ENCODE data around the gene YPEL5.

The YPEL5 gene

DNA sequence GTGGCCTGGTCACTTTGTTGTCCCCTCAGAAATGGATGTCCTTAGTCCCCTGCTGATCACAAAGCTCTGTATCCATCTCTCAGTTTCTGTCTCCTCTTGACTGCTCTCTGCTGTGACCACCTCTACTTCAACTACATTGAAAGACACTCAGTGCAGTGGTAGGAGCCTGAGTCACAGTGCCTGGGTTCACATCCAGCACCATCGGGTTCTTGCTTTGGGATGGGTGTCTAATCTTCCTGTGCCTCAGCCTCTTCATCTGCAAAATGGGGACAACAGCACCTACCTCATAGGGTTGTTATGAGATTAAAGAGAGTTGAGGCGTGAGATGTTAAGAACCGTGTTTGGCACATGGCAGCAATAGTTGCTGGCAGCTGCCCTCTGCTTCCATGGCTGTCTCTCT lies 30.6 kb downstream of the YPEL5 start:
- no peaks in the 10 kb centered on the region for H3K4me1 ChIP-seq (ENCODE audit: insufficient read depth, low read length)
- H3K27me3 ChIP-seq (ENCODE audit: control insufficient read depth in 1 of 2, insufficient read depth in 2 of 2, low read length in 2 of 2), result no peaks in the 10 kb centered on the region
- H3K36me3 ChIP-seq (ENCODE audit: insufficient read depth, low read length), result no peaks in the 10 kb centered on the region
- H3K9me3 ChIP-seq (ENCODE audit: low read length), result no peaks in the 10 kb centered on the region
- H3K4me3 ChIP-seq (ENCODE audit: low read depth in 1 of 2, low read length in 2 of 2), result no peak overlapping the region
- no peak overlapping the region for H3K9ac ChIP-seq (ENCODE audit: low read length)
- H3K27ac ChIP-seq (ENCODE audit: low read depth, low read length), result no peak overlapping the region

DNA sequence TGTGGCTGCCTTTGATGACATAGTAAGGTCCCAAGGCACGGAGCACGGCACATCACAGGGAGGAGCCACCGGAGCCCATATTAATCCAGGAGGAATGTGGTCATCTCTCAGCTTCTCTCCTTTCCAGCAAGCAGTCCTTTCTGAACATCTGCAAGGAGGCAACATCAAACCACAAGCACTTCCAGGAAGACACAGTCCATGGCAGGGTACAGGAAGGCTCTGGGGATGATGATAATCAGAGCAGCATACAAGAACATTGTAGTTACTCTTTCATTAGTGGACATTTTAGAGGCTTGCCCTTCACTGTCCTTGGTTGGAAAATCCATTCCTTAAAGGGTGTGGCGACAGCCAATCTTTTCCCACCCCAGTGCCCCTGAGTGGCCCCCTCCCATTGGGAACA lies 31.1 kb downstream of the YPEL5 start:
- Histone ChIP-seq H3K4me3 (ENCODE audit: low read depth in 1 of 2, low read length in 2 of 2) (no peak overlapping the region), H3K27ac (ENCODE audit: low read depth, low read length) (no peak overlapping the region)

DNA sequence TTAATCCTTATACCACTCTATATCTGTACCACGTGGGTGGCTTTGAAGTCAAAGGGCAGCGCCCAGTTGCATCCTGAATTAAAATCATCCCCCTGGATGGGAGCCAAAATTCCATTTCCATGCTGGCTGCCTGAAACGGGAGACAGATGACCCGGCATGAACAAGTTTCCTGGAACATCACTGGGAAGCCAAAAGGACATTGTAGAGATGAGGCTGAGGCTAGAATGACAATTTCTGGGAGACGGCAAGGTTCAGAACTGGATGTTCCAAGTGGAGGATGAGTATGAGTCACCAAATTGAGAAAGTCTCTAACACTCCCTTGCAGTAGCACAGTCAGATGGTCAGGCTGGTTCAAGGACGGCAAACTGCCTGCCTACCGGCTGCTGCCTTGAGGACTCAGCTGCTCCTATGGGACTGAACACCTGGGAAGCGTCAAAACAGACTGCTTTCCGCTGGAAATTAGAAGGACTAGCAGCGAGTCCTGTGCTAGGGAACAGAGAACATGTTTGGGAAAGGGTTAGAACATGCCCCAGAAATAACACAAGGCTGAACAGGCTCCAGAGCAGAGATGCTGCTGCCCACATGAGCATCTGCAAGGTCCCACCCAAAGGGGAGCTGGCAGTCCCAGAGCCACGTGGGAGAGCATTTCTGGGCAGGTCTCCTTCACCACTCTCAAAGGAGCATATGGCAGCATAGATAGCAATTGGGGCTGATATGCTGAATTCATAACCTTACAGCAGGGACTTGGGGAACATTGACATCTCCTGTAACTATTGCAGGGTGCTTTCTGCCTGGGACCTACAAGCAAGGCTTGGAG lies 32.0 kb downstream of the YPEL5 start:
- Histone ChIP-seq H3K4me3 (ENCODE audit: low read depth in 1 of 2, low read length in 2 of 2) (no peak overlapping the region), H3K36me3 (ENCODE audit: insufficient read depth, low read length) (no peaks in the 10 kb centered on the region), H3K27me3 (ENCODE audit: control insufficient read depth in 1 of 2, insufficient read depth in 2 of 2, low read length in 2 of 2) (no peaks in the 10 kb centered on the region), H3K9me3 (ENCODE audit: low read length) (no peaks in the 10 kb centered on the region), H3K27ac (ENCODE audit: low read depth, low read length) (no peak overlapping the region), H3K9ac (ENCODE audit: low read length) (no peak overlapping the region), H3K4me1 (ENCODE audit: insufficient read depth, low read length) (no peaks in the 10 kb centered on the region)

More for the DNA sequence above, 31.1 kb downstream of the YPEL5 start:
- Histone ChIP-seq H3K9me3 (ENCODE audit: low read length) (no peaks in the 10 kb centered on the region), H3K36me3 (ENCODE audit: insufficient read depth, low read length) (no peaks in the 10 kb centered on the region), H3K27me3 (ENCODE audit: control insufficient read depth in 1 of 2, insufficient read depth in 2 of 2, low read length in 2 of 2) (no peaks in the 10 kb centered on the region), H3K9ac (ENCODE audit: low read length) (no peak overlapping the region), H3K4me1 (ENCODE audit: insufficient read depth, low read length) (no peaks in the 10 kb centered on the region)

DNA sequence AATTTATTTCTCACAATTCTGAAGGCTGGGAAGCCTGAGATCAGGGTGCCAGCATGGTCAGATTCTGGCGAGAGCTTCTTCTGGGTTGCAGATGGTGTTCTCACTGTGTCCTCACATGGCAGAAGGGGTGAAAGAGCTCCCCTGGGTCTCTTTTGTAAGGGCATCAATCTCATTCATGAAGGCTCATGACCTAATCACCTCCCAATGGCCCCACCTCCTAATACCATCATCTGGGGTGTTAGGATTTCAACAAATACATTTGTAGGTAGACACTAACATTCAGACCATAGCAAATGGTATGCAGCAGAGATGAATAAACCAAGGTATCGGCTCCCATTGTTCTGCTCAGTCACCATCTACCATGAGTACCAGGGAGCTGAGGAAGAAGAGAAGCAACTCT lies 32.7 kb downstream of the YPEL5 start:
- Histone ChIP-seq H3K9ac (ENCODE audit: low read length) (no peak overlapping the region), H3K4me1 (ENCODE audit: insufficient read depth, low read length) (no peaks in the 10 kb centered on the region), H3K4me3 (ENCODE audit: low read depth in 1 of 2, low read length in 2 of 2) (no peak overlapping the region), H3K9me3 (ENCODE audit: low read length) (no peaks in the 10 kb centered on the region), H3K27me3 (ENCODE audit: control insufficient read depth in 1 of 2, insufficient read depth in 2 of 2, low read length in 2 of 2) (no peaks in the 10 kb centered on the region), H3K27ac (ENCODE audit: low read depth, low read length) (no peak overlapping the region), H3K36me3 (ENCODE audit: insufficient read depth, low read length) (no peaks in the 10 kb centered on the region)

DNA sequence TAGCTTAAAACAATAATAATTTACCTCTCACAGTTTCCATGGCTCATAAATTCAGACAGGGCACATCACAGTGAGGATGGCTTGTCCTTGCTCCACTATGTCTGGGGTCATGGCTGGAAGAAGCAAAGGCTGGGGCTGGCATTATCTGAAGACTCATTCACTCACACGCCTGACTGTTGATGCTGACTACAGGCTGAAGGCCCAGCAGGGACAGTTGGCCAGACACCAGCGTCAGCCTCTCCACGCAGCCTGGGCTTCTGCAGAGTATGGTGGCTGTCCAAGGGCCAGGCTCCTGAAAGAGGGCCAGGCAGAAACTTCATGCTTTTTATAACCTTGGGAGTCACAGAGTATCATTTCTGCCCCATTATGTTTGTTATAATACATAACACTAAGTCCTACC lies 33.4 kb downstream of the YPEL5 start:
- H3K9me3 ChIP-seq (ENCODE audit: low read length), result no peaks in the 10 kb centered on the region
- no peaks in the 10 kb centered on the region for H3K36me3 ChIP-seq (ENCODE audit: insufficient read depth, low read length)
- no peak overlapping the region for H3K27ac ChIP-seq (ENCODE audit: low read depth, low read length)
- H3K4me3 ChIP-seq (ENCODE audit: low read depth in 1 of 2, low read length in 2 of 2), result no peak overlapping the region
- H3K27me3 ChIP-seq (ENCODE audit: control insufficient read depth in 1 of 2, insufficient read depth in 2 of 2, low read length in 2 of 2), result no peaks in the 10 kb centered on the region
- H3K9ac ChIP-seq (ENCODE audit: low read length), result no peak overlapping the region
- H3K4me1 ChIP-seq (ENCODE audit: insufficient read depth, low read length), result no peaks in the 10 kb centered on the region

DNA sequence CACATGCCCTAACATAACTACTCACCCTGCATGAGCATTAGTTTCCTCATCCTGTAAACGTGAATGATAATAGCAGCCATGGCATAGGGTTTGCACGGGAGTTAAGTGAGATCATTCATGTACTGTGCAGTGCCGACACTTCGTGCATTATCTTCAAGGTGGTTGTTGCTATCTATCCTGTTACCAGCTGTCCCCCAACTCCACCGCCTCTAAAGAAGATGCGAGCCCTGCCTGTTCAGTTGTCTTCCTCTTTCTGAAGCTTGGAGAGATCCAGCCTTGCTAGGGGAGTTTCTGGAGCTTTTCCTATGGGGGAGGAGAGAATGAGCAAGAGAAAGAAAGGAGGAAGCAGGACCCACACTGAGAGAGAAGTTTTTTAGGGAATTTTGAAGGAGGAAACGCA lies 34.4 kb downstream of the YPEL5 start:
- no peak overlapping the region for H3K4me3 ChIP-seq (ENCODE audit: low read depth in 1 of 2, low read length in 2 of 2)
- no peaks in the 10 kb centered on the region for H3K4me1 ChIP-seq (ENCODE audit: insufficient read depth, low read length)
- no peak overlapping the region for H3K9ac ChIP-seq (ENCODE audit: low read length)
- no peaks in the 10 kb centered on the region for H3K9me3 ChIP-seq (ENCODE audit: low read length)
- H3K27me3 ChIP-seq (ENCODE audit: control insufficient read depth in 1 of 2, insufficient read depth in 2 of 2, low read length in 2 of 2), result no peaks in the 10 kb centered on the region
- H3K36me3 ChIP-seq (ENCODE audit: insufficient read depth, low read length), result no peaks in the 10 kb centered on the region
- no peak overlapping the region for H3K27ac ChIP-seq (ENCODE audit: low read depth, low read length)

DNA sequence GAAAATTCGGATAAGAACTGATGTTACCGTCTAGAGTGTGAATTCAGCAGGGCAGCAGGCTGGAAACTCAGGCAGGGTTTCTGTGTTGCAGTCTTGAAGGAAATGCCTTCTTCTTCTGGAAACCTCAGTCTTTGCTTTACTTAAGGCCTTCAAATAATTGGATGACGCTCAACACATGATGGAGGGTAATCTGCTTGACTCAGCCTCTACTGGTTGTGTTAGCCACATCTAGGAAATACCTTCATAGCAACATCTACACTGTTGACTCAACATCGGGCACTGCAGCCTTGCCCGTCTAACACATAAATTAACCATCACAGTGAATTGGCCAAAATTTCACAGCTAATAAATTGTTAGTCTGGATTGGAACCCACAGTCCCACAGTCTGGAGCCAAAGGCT lies 37.2 kb downstream of the YPEL5 start:
- Histone ChIP-seq H3K9me3 (ENCODE audit: low read length) (no peaks in the 10 kb centered on the region), H3K4me1 (ENCODE audit: insufficient read depth, low read length) (no peaks in the 10 kb centered on the region), H3K9ac (ENCODE audit: low read length) (no peak overlapping the region), H3K36me3 (ENCODE audit: insufficient read depth, low read length) (no peaks in the 10 kb centered on the region), H3K4me3 (ENCODE audit: low read depth in 1 of 2, low read length in 2 of 2) (no peak overlapping the region), H3K27me3 (ENCODE audit: control insufficient read depth in 1 of 2, insufficient read depth in 2 of 2, low read length in 2 of 2) (no peaks in the 10 kb centered on the region), H3K27ac (ENCODE audit: low read depth, low read length) (no peak overlapping the region)

DNA sequence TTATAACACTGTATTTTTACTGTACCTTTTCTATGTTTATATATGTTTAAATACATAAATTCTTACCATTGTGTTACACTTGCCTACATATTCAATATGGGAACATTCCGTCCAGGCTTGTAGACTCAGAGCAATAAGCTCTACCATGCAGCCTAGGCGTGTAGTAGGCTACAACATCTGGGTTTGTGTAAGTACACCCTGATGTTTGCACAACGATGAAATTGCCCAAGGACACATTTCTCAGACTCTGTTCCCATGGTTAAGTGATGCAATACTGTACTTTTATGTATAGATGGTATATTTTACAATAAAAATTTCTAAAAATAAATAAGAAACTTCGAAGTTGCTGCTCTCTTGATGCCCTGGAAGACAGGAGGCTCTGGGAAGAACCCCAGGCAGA lies 38.4 kb downstream of the YPEL5 start:
- Histone ChIP-seq H3K9me3 (ENCODE audit: low read length) (no peaks in the 10 kb centered on the region), H3K27me3 (ENCODE audit: control insufficient read depth in 1 of 2, insufficient read depth in 2 of 2, low read length in 2 of 2) (no peaks in the 10 kb centered on the region)

DNA sequence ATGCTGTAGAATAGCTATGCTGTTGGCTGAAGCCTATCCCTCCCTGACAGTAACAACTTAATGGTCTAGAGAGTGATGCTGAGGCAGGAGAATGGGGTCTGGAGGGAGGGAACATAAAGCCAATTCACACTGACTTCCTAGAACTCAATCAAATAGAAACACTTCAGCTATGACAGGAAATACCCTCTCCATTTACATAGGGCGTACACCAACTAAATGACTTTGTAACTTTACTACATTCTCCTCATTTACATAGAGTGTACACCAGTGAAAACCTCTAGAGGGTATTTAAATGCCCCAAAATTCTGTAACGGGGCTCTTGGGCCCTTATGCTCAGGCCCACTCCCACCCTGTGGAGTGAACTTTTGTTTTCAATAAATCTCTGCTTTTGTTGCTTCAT lies 41.5 kb downstream of the YPEL5 start:
- no peak overlapping the region for H3K4me3 ChIP-seq (ENCODE audit: low read depth in 1 of 2, low read length in 2 of 2)
- H3K27ac ChIP-seq (ENCODE audit: low read depth, low read length), result no peak overlapping the region
- H3K27me3 ChIP-seq (ENCODE audit: control insufficient read depth in 1 of 2, insufficient read depth in 2 of 2, low read length in 2 of 2), result no peaks in the 10 kb centered on the region
- H3K36me3 ChIP-seq (ENCODE audit: insufficient read depth, low read length), result no peaks in the 10 kb centered on the region
- H3K9ac ChIP-seq (ENCODE audit: low read length), result no peak overlapping the region
- H3K9me3 ChIP-seq (ENCODE audit: low read length), result no peaks in the 10 kb centered on the region
- no peaks in the 10 kb centered on the region for H3K4me1 ChIP-seq (ENCODE audit: insufficient read depth, low read length)

More for the DNA sequence above, 38.4 kb downstream of the YPEL5 start:
- Histone ChIP-seq H3K9ac (ENCODE audit: low read length) (no peak overlapping the region), H3K4me1 (ENCODE audit: insufficient read depth, low read length) (no peaks in the 10 kb centered on the region), H3K36me3 (ENCODE audit: insufficient read depth, low read length) (no peaks in the 10 kb centered on the region), H3K27ac (ENCODE audit: low read depth, low read length) (no peak overlapping the region), H3K4me3 (ENCODE audit: low read depth in 1 of 2, low read length in 2 of 2) (no peak overlapping the region)

DNA sequence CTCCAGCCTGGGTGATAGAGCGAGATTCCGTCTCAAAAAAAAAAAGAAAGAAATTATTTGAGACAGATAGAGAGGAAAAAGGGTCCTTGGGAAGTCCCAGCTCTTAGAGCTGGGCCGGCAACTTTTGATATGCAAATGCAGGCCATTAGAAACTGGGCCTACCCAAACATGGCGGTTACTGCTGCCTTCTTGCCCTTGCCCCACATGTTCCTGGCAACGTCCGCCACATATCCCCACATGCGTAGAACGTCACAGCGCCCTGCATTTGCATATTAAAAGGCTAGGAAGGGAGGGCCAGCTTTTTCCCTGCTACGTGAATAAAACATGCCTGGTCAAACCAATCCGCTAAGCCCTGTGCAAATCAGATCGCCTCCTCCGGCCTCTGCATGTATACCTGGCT lies 43.8 kb downstream of the YPEL5 start:
- H3K4me3 ChIP-seq (ENCODE audit: low read depth in 1 of 2, low read length in 2 of 2), result no peak overlapping the region
- no peaks in the 10 kb centered on the region for H3K9me3 ChIP-seq (ENCODE audit: low read length)
- H3K36me3 ChIP-seq (ENCODE audit: insufficient read depth, low read length), result no peaks in the 10 kb centered on the region
- no peaks in the 10 kb centered on the region for H3K4me1 ChIP-seq (ENCODE audit: insufficient read depth, low read length)
- no peaks in the 10 kb centered on the region for H3K27me3 ChIP-seq (ENCODE audit: control insufficient read depth in 1 of 2, insufficient read depth in 2 of 2, low read length in 2 of 2)
- H3K9ac ChIP-seq (ENCODE audit: low read length), result no peak overlapping the region
- no peak overlapping the region for H3K27ac ChIP-seq (ENCODE audit: low read depth, low read length)

DNA sequence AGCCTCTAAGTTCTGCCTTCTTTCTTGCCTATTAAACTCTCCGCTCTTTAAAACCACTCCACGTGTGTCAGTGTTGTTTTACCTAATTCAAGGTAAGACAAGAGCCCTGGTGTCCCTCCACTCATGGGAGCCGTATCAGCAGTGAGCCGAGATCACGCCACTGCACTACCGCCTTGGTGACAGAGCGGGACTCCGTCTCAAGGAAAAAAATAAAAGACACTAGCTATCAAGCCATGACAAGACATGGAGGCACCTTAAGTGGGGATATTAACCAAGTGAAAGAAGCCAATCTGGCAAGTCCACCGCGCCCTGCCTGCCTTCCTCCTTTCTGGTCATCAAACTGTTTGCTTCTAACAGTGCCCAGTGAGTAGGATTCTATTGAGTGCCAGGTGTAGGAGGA lies 44.3 kb downstream of the YPEL5 start:
- Histone ChIP-seq H3K4me1 (ENCODE audit: insufficient read depth, low read length) (no peaks in the 10 kb centered on the region), H3K27me3 (ENCODE audit: control insufficient read depth in 1 of 2, insufficient read depth in 2 of 2, low read length in 2 of 2) (no peaks in the 10 kb centered on the region), H3K27ac (ENCODE audit: low read depth, low read length) (no peak overlapping the region), H3K4me3 (ENCODE audit: low read depth in 1 of 2, low read length in 2 of 2) (no peak overlapping the region), H3K9ac (ENCODE audit: low read length) (no peak overlapping the region), H3K9me3 (ENCODE audit: low read length) (no peaks in the 10 kb centered on the region), H3K36me3 (ENCODE audit: insufficient read depth, low read length) (no peaks in the 10 kb centered on the region)

DNA sequence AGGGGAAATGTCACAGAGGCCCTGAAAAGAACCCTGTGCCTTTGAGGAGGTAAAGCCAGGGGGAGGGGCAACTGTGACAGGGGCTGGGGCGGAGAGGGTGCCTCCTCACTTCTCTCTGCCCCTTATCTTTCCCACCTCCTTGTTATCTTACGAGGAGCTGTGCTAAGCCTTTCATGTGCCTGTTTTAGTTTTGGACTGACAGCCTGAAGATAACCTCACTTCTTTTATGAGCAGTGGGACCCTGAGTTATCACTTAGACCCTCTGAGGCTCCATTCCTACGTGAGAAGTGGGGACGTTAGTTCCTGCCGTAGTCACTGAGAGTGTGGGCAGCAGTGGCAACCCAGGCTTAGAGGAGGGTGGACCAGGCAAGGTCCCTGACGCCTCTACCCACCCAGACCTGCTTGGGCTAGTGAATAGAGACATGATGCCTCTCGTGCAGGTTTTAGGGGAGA lies 45.0 kb downstream of the YPEL5 start:
- H3K27ac ChIP-seq (ENCODE audit: low read depth, low read length), result no peak overlapping the region
- H3K27me3 ChIP-seq (ENCODE audit: control insufficient read depth in 1 of 2, insufficient read depth in 2 of 2, low read length in 2 of 2), result no peaks in the 10 kb centered on the region
- H3K36me3 ChIP-seq (ENCODE audit: insufficient read depth, low read length), result no peaks in the 10 kb centered on the region
- no peak overlapping the region for H3K9ac ChIP-seq (ENCODE audit: low read length)
- no peaks in the 10 kb centered on the region for H3K9me3 ChIP-seq (ENCODE audit: low read length)
- H3K4me3 ChIP-seq (ENCODE audit: low read depth in 1 of 2, low read length in 2 of 2), result no peak overlapping the region
- no peaks in the 10 kb centered on the region for H3K4me1 ChIP-seq (ENCODE audit: insufficient read depth, low read length)
